Urinary bladder (tissue), 4 donors: Measurements from ENCODE around the gene USP31. TPM values are rescaled to one million over a fixed set of nuclear protein-coding genes. Genes with fewer than 3 reads are reported as not detected.

Experiments used
- DNase-seq: peaks from one replicate; pipeline ENCODE4 v3.0.0-alpha.2; 2015; ENCODE audit errors: extremely low spot score
- H3K27ac ChIP-seq: one replicate; pipeline ENCODE4 v1.5.1; 2013; ENCODE audit warnings: low read depth, mild to moderate bottlenecking, moderate library complexity
- H3K36me3 ChIP-seq: one replicate; pipeline ENCODE4 v1.6.1; 2013; ENCODE audit warnings: mild to moderate bottlenecking, moderate library complexity; ENCODE audit not compliant: insufficient read depth
- H3K4me1 ChIP-seq: one replicate; pipeline ENCODE4 v1.6.1; 2013; ENCODE audit warnings: mild to moderate bottlenecking, moderate library complexity; ENCODE audit not compliant: insufficient read depth
- H3K4me3 ChIP-seq: one replicate; pipeline ENCODE4 v1.5.1; 2013; ENCODE audit warnings: low read depth, low read length
- WGBS: extraction: QIAGEN DNeasy Blood & Tissue Kit; methylation state at CpG from one replicate; pipeline ENCODE4 v1.1.7; 2013; 5-methylcytosine and 5-hydroxymethylcytosine counted together
- polyA plus RNA-seq: library from polyadenylated mRNA; stranded (reverse); fragments of 200-250 nt; gene quantifications from one replicate; pipeline ENCODE4 v1.2.3, GENCODE V29; 2013
- total RNA-seq: library from RNA; depleted of rRNA; stranded (reverse); fragments of >200 nt; gene quantifications from one replicate; pipeline ENCODE4 v1.2.3, GENCODE V29; 2014
- donor health status: healthy with polysubstance abuse.
- donor health status: healthy.

Gene USP31
- total and polyA plus RNA-seq, 2 donors = 3.7 to 27.4 TPM

DNA sequence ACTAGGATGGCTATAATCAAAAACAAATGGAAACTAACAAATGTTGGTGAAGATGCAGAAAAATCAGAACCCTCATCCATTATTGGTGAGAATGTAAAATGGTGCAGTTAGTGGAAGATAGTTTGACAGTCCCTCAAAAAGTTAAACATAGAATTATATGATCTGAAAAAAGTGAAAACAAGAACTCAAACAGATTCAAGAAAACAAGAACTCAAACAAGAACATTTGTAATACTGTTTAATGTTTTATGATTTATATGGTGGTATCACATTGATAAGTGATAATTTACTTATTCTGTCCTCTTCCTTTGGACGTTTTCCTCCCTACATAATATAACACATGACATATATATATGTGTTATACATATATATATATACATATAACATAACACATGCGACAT lies 12.0 kb downstream of the USP31 start:
- H3K27ac ChIP-seq = no peak overlapping the region
- WGBS = 84% methylated on average over 2 of the region's 2 CpGs
- H3K4me3 ChIP-seq = no peak overlapping the region
- DNase-seq = no peak
- H3K4me1 ChIP-seq = no peaks in the 10 kb centered on the region
- H3K36me3 ChIP-seq = no peaks in the 10 kb centered on the region

DNA sequence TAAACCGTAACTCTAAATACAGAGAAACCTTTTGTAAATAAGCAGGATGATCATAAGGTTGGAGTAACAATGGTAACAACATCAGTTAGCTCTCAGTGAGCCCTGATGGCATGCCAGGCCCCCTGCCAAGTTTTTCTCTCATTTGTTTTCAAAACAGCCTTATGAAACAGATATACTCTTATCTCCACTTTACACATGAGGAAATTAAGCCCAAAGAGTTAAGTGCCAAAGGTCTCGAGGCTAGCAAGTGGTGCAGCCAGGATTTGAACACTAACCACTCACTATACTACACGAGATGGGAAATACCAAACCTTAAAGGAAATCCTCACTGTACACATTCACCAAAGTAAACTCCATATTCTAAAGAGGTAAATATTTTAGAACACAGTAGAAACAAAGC lies 15.0 kb downstream of the USP31 start:
- H3K4me3 ChIP-seq = no peak overlapping the region
- DNase-seq = no peak
- no peaks in the 10 kb centered on the region for H3K36me3 ChIP-seq
- no peaks in the 10 kb centered on the region for H3K4me1 ChIP-seq
- no peak overlapping the region for H3K27ac ChIP-seq
- 44% methylated on average over 3 of the region's 3 CpGs for WGBS

DNA sequence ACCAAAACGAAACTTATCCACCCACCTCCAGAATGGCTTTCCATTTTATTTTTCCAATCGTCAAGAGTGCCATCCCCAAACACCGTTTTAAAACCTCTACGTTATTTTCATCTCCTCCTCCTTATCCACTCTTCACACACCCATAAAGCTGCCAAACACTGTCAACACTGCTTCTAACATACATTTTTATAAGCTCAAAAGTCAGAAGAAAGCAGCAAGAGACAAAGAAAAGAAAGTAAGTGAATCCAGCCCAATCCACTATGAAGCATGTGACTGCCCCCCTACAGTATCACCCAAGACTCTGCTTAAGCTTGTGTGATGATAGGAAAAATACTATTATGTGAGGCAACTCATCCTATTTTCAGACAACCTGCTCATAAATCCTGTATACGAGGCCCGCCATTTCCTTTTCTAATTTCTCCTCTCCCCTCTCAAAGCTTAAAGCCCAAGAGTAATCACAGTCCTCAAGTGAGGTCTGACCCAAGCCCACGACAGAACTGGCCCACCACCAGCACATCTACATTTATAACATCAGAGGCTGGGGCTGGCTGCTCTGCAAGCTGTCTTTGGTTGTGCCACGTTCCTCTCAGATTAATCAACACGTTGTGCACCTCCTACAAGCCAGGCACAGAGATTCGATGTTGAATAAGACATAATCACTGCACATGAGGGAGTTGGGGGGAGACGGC lies 16.3 kb downstream of the USP31 start:
- Histone ChIP-seq H3K27ac (peak overlapping the region; percentile 13), H3K4me1 (no peaks in the 10 kb centered on the region)

DNA sequence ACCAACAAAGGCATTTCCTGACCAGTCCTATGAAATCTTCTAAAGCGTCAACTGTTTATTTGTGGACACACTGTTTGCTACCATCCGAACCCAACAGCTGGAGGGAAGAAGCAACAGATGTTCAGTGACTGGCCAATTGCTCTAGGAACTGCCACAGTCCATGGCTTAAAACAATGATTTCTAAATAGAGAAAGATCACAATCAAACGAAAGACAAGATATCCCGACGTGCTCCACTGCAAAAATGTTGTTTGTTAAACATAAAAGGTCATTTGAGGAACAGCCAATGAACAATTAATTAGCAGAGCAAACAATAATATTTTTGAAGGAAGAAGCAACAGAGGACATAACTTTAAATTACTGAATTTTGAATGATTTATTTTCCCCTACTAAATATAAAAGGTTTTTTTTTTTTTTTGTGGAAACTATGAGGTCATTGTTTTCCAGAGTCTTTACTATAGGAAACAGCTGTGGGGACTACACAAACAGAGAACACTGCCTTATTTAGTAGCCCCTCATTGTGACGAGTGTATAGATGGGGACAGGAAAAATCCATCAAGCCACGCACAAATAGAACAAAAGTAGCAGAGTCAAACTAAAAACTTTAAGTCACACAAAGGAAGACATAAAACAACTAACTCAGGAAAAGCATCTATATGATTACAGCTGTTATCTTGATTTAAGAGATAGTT lies 17.2 kb downstream of the USP31 start:
- DNase-seq = peak; percentile 67
- Histone ChIP-seq H3K4me1 (no peaks in the 10 kb centered on the region), H3K36me3 (no peaks in the 10 kb centered on the region), H3K4me3 (no peak overlapping the region), H3K27ac (peak overlapping the region; percentile 23)
- WGBS = 27% methylated on average over 7 of the region's 7 CpGs

More for the DNA sequence above, 16.3 kb downstream of the USP31 start:
- H3K36me3 ChIP-seq = no peaks in the 10 kb centered on the region
- no peak for DNase-seq
- 19% methylated on average over 11 of the region's 11 CpGs for WGBS
- H3K4me3 ChIP-seq = no peak overlapping the region

DNA sequence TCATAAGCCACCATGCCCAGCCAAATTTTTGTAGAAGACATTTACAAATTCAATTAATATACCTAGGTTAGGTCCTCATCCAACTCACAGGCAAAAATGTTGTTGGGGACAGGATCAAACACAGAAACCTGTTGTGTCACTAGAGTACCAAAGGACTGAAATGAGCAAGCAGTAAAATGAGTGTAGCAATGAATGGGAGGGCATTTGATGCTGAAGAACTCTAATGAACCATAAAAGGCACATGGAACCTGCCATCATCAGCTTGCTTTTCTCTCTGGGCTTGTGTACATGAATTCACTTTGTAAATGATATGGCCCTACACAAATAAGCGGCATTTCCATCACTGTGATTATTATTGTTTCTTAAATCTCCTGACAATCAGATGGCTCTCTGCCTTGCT lies 17.8 kb downstream of the USP31 start:
- H3K27ac ChIP-seq = no peak overlapping the region
- H3K36me3 ChIP-seq = no peaks in the 10 kb centered on the region
- H3K4me3 ChIP-seq = no peak overlapping the region
- 61% methylated on average over 1 of the region's 1 CpG for WGBS
- H3K4me1 ChIP-seq = no peaks in the 10 kb centered on the region
- DNase-seq = no peak

DNA sequence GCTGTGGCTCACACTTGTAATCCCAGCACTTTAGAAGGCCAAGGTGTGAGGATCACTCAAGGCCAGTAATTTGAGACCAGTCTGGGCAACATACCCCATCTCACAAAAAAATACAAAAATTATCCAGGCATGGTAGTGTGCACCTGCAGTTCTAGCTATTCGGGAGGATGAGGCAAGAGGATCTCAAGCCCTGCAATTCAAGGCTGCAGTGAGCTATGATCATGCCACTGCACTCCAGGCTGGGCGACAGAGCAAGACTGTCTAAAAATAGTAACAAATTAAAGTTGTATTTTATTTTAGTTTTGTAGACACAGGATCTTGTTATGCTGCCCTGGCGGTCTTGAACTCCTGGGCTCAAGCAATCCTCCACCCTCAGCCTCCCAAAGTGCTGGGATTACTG lies 18.2 kb downstream of the USP31 start:
- 75% methylated on average over 3 of the region's 3 CpGs for WGBS
- DNase-seq = no peak
- Histone ChIP-seq H3K4me3 (no peak overlapping the region), H3K36me3 (no peaks in the 10 kb centered on the region), H3K4me1 (no peaks in the 10 kb centered on the region), H3K27ac (no peak overlapping the region)

DNA sequence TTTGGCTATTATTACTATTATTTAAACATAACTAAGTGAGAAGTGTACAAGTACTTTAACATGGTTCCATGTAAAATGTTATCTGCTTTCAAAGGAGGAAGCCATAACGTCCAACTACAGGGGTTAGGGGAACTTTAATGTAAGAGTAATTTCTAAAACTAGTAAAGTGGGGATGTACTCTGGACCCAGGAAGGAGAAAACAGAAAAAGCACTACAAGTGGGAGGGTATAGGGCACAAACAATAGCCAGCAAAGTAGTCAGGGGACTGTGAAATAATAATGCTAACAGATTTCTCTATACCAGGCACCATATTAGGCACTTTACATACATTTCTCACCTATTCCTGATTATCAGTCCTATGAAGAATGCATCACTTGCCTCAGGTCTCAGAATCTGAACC lies 19.6 kb downstream of the USP31 start:
- no peak for DNase-seq
- Histone ChIP-seq H3K36me3 (no peaks in the 10 kb centered on the region), H3K4me3 (no peak overlapping the region), H3K27ac (no peak overlapping the region), H3K4me1 (no peaks in the 10 kb centered on the region)
- 75% methylated on average over 1 of the region's 1 CpG for WGBS

DNA sequence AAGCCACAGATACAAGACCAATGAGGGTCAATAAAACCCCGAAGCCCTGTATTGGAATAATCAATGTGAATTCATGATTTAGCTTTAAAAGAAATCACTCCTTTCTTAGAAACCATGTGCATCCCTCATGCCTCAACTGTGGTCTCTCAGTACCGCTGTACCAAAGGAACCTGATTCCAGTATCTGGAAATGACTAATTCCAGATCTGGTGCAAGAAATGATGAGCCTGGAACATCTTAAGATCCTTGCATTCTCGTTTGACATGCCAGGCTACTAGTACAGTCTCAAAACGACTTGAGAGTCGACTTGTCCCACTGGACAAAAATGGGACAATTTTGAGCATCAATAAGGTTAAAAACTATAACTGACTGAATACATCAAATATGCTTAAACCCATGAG lies 21.2 kb downstream of the USP31 start:
- no peak for DNase-seq
- Histone ChIP-seq H3K36me3 (no peaks in the 10 kb centered on the region), H3K4me1 (no peaks in the 10 kb centered on the region), H3K27ac (no peak overlapping the region), H3K4me3 (no peak overlapping the region)
- WGBS = 79% methylated on average over 5 of the region's 5 CpGs

DNA sequence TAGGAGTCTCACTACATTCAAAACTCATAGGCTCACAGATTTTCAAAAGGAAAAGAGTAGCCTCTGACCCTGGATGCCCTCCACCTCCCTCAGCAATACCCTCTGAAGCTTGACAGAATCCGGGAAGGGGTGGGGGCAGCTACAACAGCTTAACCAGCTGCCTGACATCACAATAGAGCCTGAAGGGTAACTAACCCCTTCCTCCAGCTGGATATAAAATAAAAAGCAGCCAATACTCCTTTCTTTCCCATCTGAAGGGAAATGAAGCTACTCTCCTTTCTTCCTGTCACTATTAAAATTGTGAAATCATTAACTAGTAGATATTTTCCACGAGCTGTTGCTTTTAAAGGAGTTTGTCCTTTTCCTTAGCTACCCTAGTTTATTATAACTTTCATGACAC lies 24.0 kb downstream of the USP31 start:
- no peak overlapping the region for H3K4me3 ChIP-seq
- H3K27ac ChIP-seq = no peak overlapping the region
- H3K36me3 ChIP-seq = no peaks in the 10 kb centered on the region
- no peak for DNase-seq
- WGBS = 34% methylated on average over 2 of the region's 2 CpGs
- no peaks in the 10 kb centered on the region for H3K4me1 ChIP-seq

DNA sequence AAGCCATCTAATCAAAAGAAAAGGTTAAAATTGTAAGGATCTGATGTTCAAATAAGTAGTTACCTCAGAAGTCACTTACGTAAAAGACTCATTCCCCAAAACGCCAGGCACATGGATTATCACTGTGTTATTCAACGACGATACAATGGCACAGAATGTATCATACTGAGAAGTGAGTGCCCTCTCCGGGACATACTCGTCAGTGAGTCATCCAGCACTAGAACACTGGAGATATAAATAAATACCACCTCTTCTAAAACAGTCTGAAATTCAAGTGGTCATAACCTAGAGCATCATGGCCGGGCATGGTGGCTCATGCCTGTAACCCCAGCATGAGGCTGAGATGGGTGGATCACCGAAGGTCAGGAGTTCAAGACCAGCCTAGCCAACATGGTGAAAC lies 24.9 kb downstream of the USP31 start:
- no peaks in the 10 kb centered on the region for H3K4me1 ChIP-seq
- no peak overlapping the region for H3K27ac ChIP-seq
- H3K4me3 ChIP-seq = no peak overlapping the region
- WGBS = 80% methylated on average over 8 of the region's 8 CpGs
- no peaks in the 10 kb centered on the region for H3K36me3 ChIP-seq
- DNase-seq = no peak

DNA sequence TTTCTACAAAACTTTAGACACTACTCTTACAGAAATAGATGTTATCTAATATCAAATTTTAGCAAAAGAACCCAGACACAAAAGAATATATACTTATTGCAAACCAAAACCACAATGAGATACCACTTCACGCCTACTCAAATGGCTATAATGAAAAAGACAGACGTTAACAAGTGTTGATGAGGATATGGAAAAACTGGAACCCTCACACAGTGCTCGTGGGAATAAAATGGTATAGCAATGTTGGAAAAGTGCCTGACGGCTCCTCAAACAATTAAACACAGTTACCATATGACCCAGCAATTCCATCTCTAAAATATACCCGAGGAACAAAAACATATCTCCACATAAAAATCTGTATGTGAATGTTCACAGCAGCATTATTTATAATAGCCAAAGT lies 27.1 kb downstream of the USP31 start:
- no peaks in the 10 kb centered on the region for H3K36me3 ChIP-seq

DNA sequence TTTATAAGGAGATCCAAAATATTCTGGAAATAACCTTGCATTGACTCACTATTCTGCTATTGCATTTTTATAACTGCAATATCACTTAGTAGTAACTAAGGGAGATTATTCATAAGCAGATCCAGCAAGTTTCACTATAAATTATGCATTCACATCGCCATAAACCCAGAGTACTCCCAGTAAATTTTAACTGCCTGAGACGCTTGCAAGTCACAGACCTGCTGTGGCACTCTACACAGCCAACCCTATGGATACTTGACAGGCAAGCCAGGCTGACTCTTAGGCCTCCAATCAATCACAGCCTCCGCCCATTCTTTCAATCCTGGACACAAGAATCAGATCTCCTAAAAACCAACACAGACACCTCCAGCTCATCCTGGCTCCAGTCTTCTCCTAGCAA lies 28.2 kb downstream of the USP31 start:
- Histone ChIP-seq H3K4me3 (no peak overlapping the region), H3K36me3 (no peaks in the 10 kb centered on the region), H3K27ac (no peak overlapping the region), H3K4me1 (no peaks in the 10 kb centered on the region)
- 51% methylated on average over 3 of the region's 3 CpGs for WGBS
- no peak for DNase-seq

More for the DNA sequence above, 27.1 kb downstream of the USP31 start:
- DNase-seq = no peak
- H3K27ac ChIP-seq = no peak overlapping the region
- no peaks in the 10 kb centered on the region for H3K4me1 ChIP-seq
- H3K4me3 ChIP-seq = no peak overlapping the region
- WGBS = 82% methylated on average over 5 of the region's 5 CpGs

DNA sequence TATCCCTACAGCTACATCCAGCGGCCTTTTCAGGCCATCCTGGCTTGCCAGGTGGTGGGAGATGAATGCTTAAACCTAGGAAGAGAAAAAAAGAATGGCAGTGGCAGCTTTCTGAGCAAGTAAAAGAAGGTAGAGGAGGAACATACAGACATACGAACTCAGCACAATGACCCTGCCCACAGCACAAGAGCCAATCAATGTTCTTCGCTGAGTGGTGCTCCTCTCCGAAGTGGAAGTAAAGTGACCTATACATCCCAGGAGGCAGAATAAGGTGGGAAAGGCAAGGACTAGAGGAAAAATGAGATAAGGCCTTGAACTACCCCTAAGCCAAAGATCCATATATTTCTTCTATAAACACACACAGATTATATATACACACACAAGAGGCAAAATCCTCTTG lies 28.7 kb downstream of the USP31 start:
- Histone ChIP-seq H3K27ac (no peak overlapping the region), H3K4me3 (no peak overlapping the region), H3K4me1 (no peaks in the 10 kb centered on the region), H3K36me3 (no peaks in the 10 kb centered on the region)
- 72% methylated on average over 4 of the region's 4 CpGs for WGBS
- no peak for DNase-seq

DNA sequence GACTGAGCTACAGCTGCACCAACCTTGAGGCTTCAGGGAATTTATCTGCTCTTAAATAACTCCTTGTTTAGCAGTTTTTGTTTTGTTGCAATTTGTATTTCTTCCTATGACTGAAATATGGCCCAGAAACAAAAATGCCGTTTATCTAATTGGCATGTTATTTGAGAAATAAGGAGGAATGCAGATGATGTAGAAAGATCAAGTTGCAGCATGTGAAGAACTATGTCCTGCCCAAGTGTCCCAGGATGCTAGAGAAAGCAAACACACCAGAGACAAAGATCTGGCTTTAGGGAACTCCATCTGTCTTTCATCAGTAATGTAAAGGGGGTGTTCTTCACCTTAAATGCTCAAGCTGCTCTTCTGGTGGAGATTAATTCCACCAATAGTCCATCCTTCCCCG lies 29.7 kb downstream of the USP31 start:
- Histone ChIP-seq H3K4me1 (no peaks in the 10 kb centered on the region), H3K4me3 (no peak overlapping the region), H3K36me3 (no peaks in the 10 kb centered on the region), H3K27ac (peak overlapping the region; percentile 35)
- WGBS = 26% methylated on average over 2 of the region's 2 CpGs
- DNase-seq = no peak
